ENCODE measurements around the gene SNED1.

The SNED1 gene

GRCh38 chr2:241034490-241035141 lies 36.2 kb downstream of the SNED1 start:
- no peak for TF ChIP-seq REST (IDR thresholded peaks at IDR 0.05; ENCODE audit: insufficient read depth in 1 of 2, low read depth in 2 of 2, low read length in 2 of 2)
- TF ChIP-seq TAF1 (IDR thresholded peaks at IDR 0.05; ENCODE audit: borderline replicate concordance, insufficient read depth, low read length): no peak
- TF ChIP-seq POLR2AphosphoS5 (IDR thresholded peaks at IDR 0.05; ENCODE audit: low read depth, low read length): no peak
- TF ChIP-seq FOXP2 (optimal IDR thresholded peaks at IDR 0.05; ENCODE audit: borderline replicate concordance, extremely low read depth, extremely low read length, insufficient read depth): no peak
- no peak for TF ChIP-seq SIN3A (IDR thresholded peaks at IDR 0.05; ENCODE audit: borderline replicate concordance, insufficient read depth, low read length)

GRCh38 chr2:241035142-241035817 lies 36.9 kb downstream of the SNED1 start:
- no peak for TF ChIP-seq SIN3A (IDR thresholded peaks at IDR 0.05; ENCODE audit: borderline replicate concordance, insufficient read depth, low read length)
- no peak for TF ChIP-seq POLR2AphosphoS5 (IDR thresholded peaks at IDR 0.05; ENCODE audit: low read depth, low read length)
- no peak for TF ChIP-seq TAF1 (IDR thresholded peaks at IDR 0.05; ENCODE audit: borderline replicate concordance, insufficient read depth, low read length)
- no peak for TF ChIP-seq REST (IDR thresholded peaks at IDR 0.05; ENCODE audit: insufficient read depth in 1 of 2, low read depth in 2 of 2, low read length in 2 of 2)
- no peak for TF ChIP-seq FOXP2 (optimal IDR thresholded peaks at IDR 0.05; ENCODE audit: borderline replicate concordance, extremely low read depth, extremely low read length, insufficient read depth)

GRCh38 chr2:241035818-241036396 lies 37.5 kb downstream of the SNED1 start:
- TF ChIP-seq REST (IDR thresholded peaks at IDR 0.05; ENCODE audit: insufficient read depth in 1 of 2, low read depth in 2 of 2, low read length in 2 of 2) (no peak), FOXP2 (optimal IDR thresholded peaks at IDR 0.05; ENCODE audit: borderline replicate concordance, extremely low read depth, extremely low read length, insufficient read depth) (no peak), SIN3A (IDR thresholded peaks at IDR 0.05; ENCODE audit: borderline replicate concordance, insufficient read depth, low read length) (no peak), POLR2AphosphoS5 (IDR thresholded peaks at IDR 0.05; ENCODE audit: low read depth, low read length) (no peak), TAF1 (IDR thresholded peaks at IDR 0.05; ENCODE audit: borderline replicate concordance, insufficient read depth, low read length) (no peak)

- TF ChIP-seq REST (IDR thresholded peaks at IDR 0.05; ENCODE audit: insufficient read depth in 1 of 2, low read depth in 2 of 2, low read length in 2 of 2) (no peak), SIN3A (IDR thresholded peaks at IDR 0.05; ENCODE audit: borderline replicate concordance, insufficient read depth, low read length) (no peak), TAF1 (IDR thresholded peaks at IDR 0.05; ENCODE audit: borderline replicate concordance, insufficient read depth, low read length) (no peak), FOXP2 (optimal IDR thresholded peaks at IDR 0.05; ENCODE audit: borderline replicate concordance, extremely low read depth, extremely low read length, insufficient read depth) (no peak), POLR2AphosphoS5 (IDR thresholded peaks at IDR 0.05; ENCODE audit: low read depth, low read length) (no peak)
Measured at GRCh38 chr2:241036397-241036963, 38.1 kb downstream of the SNED1 start.
